B cell (primary cell): ENCODE measurements around the gene DERA. TPM values are rescaled to one million over a fixed set of nuclear protein-coding genes. Genes with fewer than 3 reads are reported as not detected.

Experiments used
- ATAC-seq: fragments of 200-7000 bp; cut with Tn5 transposase; one replicate; pipeline ENCODE4 v1.10.0; 2021; ENCODE audit warnings: low read depth, mild to moderate bottlenecking, moderate number of reproducible peaks, moderate library complexity
- CTCF ChIA-PET: fragments of 350-600 bp; sonication (Branson Sonifier 250); formaldehyde crosslinking; loops from one replicate; lab custom pipeline; 2021; ENCODE audit warnings: antibody characterized with exemption, inconsistent platforms; lab: Charles Lee
- POLR2A ChIA-PET: fragments of 350-600 bp; sonication (Branson Sonifier 250); formaldehyde crosslinking; loops from one replicate; lab custom pipeline; 2021; ENCODE audit warnings: antibody characterized with exemption; lab: Charles Lee
- DNase-seq: peaks from one replicate; pipeline ENCODE4 v3.0.0; 2013
- H2AFZ ChIP-seq: 2 replicates; pipeline ENCODE4 v1.6.1; 2012; ENCODE audit warnings: mild to moderate bottlenecking, low read depth, low read length; ENCODE audit not compliant: insufficient read depth, poor library complexity, severe bottlenecking
- H3K27ac ChIP-seq, 2 donors: 1 replicate in 1 of 2; 2 replicates in 1 of 2; pipeline ENCODE4 v1.5.1; 2012 to 2013; ENCODE audit warnings: low read length in 2 of 2, mild to moderate bottlenecking in 2 of 2, moderate library complexity in 1 of 2
- H3K27me3 ChIP-seq, 4 experiments: fragments of 200-600 bp in 1 of 4; sonication (generic) in 1 of 4; replicated peaks in 1 of 4; 1 replicate in 2 of 4; 2 replicates in 2 of 4; pipeline versions ENCODE4 v1.6.1 to v1.7.0; 2013 to 2016; ENCODE audit warnings: low read length in 3 of 4, mild to moderate bottlenecking in 2 of 4, mixed read lengths in 1 of 4, moderate library complexity in 1 of 4; ENCODE audit not compliant: insufficient read depth in 4 of 4, control insufficient read depth in 3 of 4; ENCODE audit errors: control extremely low read depth in 1 of 4
- H3K36me3 ChIP-seq, 2 experiments: replicated peaks in 1 of 2; 1 replicate in 1 of 2; 2 replicates in 1 of 2; pipeline versions ENCODE4 v1.6.1 to v1.7.1; 2013; ENCODE audit warnings: low read length in 1 of 2; ENCODE audit not compliant: insufficient read depth in 2 of 2, control insufficient read depth in 1 of 2; ENCODE audit errors: control extremely low read depth in 1 of 2, extremely low read depth in 1 of 2
- H3K4me1 ChIP-seq, 2 donors: fragments of 200-600 bp in 1 of 2; sonication (generic) in 1 of 2; 1 replicate in 1 of 2; 2 replicates in 1 of 2; pipeline versions ENCODE4 v1.5.1 to v1.6.1; 2013 to 2017; ENCODE audit warnings: low read length in 2 of 2; ENCODE audit not compliant: control insufficient read depth in 2 of 2, insufficient read depth in 2 of 2
- H3K4me2 ChIP-seq: replicated peaks from 2 replicates; pipeline ENCODE3; 2012; ENCODE audit warnings: mild to moderate bottlenecking, low read depth, low read length; ENCODE audit not compliant: poor library complexity, severe bottlenecking
- H3K4me3 ChIP-seq, 5 experiments: fragments of 200-600 bp in 1 of 5; sonication (generic) in 1 of 5; 1 replicate in 3 of 5; 2 replicates in 2 of 5; pipeline versions ENCODE4 v1.5.1 to v1.7.0; 2011 to 2016; ENCODE audit warnings: low read length in 4 of 5, mild to moderate bottlenecking in 4 of 5, low read depth in 2 of 5, control low read depth in 1 of 5, moderate library complexity in 1 of 5; ENCODE audit not compliant: insufficient read depth in 1 of 5; ENCODE audit errors: control extremely low read depth in 1 of 5, extremely low read depth in 1 of 5
- H3K79me2 ChIP-seq: fragments of 200-600 bp; sonication (generic); one replicate; pipeline ENCODE4 v1.6.0; 2016; ENCODE audit warnings: low read length; ENCODE audit not compliant: control insufficient read depth, insufficient read depth
- H3K9ac ChIP-seq: fragments of 200-600 bp; sonication (generic); 2 replicates; pipeline ENCODE4 v1.6.1; 2017; ENCODE audit warnings: mild to moderate bottlenecking, low read length, moderate library complexity
- H3K9me3 ChIP-seq, 3 donors: one replicate each; pipeline versions ENCODE4 v1.6.1 to v1.7.1; 2013; ENCODE audit warnings: low read length in 2 of 3; ENCODE audit not compliant: control insufficient read depth in 2 of 3, insufficient read depth in 1 of 3; ENCODE audit errors: control extremely low read depth in 1 of 3
- H4K20me1 ChIP-seq: 2 replicates; pipeline ENCODE4 v1.6.0; 2012; ENCODE audit warnings: mild to moderate bottlenecking, low read length; ENCODE audit not compliant: insufficient read depth, control insufficient read depth, poor library complexity, severe bottlenecking
- H3K27ac Mint-ChIP-seq: one replicate; pipeline ENCODE4 v1.8.0; 2021; ENCODE audit warnings: mixed read lengths
- H3K27me3 Mint-ChIP-seq: one replicate; pipeline ENCODE4 v1.8.0; 2021; ENCODE audit warnings: mixed read lengths
- H3K4me1 Mint-ChIP-seq: one replicate; pipeline ENCODE4 v1.8.0; 2021; ENCODE audit warnings: mixed read lengths
- H3K4me3 Mint-ChIP-seq: one replicate; pipeline ENCODE4 v1.8.0; 2021; ENCODE audit warnings: mixed read lengths
- H3K9me3 Mint-ChIP-seq: one replicate; pipeline ENCODE4 v1.8.0; 2022; ENCODE audit warnings: mixed read lengths; ENCODE audit not compliant: insufficient read depth
- CTCF ChIP-seq: fragments of 200-600 bp; IDR thresholded peaks from one replicate; pipeline ENCODE4 v1.8.0; 2022; ENCODE audit warnings: antibody characterized with exemption, mild to moderate bottlenecking
- EZH2 ChIP-seq: IDR thresholded peaks from 2 replicates; pipeline ENCODE4 v1.6.1; 2012; ENCODE audit warnings: borderline replicate concordance, low read depth, mild to moderate bottlenecking, moderate library complexity, low read length; ENCODE audit not compliant: insufficient read depth, poor library complexity, severe bottlenecking
- WGBS: methylation state at CpG from one replicate; pipeline ENCODE4 v1.1.5; 2013; ENCODE audit warnings: missing lambda C conversion rate; ENCODE audit not compliant: insufficient coverage; 5-methylcytosine and 5-hydroxymethylcytosine counted together
- intact Hi-C: fragments of 100-400 bp; cut with micrococcal nuclease; formaldehyde crosslinking; loops from one replicate; pipeline ENCODE4 v1.10.0; 2022
- polyA plus RNA-seq: library from polyadenylated mRNA; depleted of rRNA; stranded (reverse); fragments of >200 nt; gene quantifications from 2 replicates; pipeline ENCODE4 v1.2.3, GENCODE V29; 2012
- total RNA-seq, 2 donors: library from RNA; stranded (reverse); fragments of 120-200 nt in 1 of 2; gene quantifications; 1 replicate in 1 of 2; 2 replicates in 1 of 2; pipeline versions ENCODE4 v1.2.3 to v1.2.4, GENCODE V29; 2013 to 2022

The DERA gene
- total and polyA plus RNA-seq, 2 donors (not counting 1 experiment from before 2014, with no cell fraction given) = 9.4 to 20.5 TPM

GRCh38 chr12:15956010-15956409 is 44.9 kb downstream of the DERA start:
- no peak overlapping the region for H3K4me3 ChIP-seq
- H3K27ac Mint-ChIP-seq = no peak overlapping the region

More at GRCh38 chr12:15956010-15956409, 44.9 kb downstream of the DERA start:
- Histone ChIP-seq H3K27ac (no peak overlapping the region), H3K9ac (no peak overlapping the region), H3K27me3 (no peaks in the 10 kb centered on the region), H2AFZ (no peak overlapping the region), H3K4me1 (no peaks in the 10 kb centered on the region), H3K9me3 (no peaks in the 10 kb centered on the region), H3K79me2 (peaks cover 3% of the 10 kb centered on the region), H4K20me1 (peaks cover 16% of the 10 kb centered on the region), H3K4me2 (no peak overlapping the region), H3K36me3 (peaks cover 4 to 15% of the 10 kb centered on the region in 2 experiments)
- Mint-ChIP-seq H3K4me1 (peaks cover 2% of the 10 kb centered on the region), H3K9me3 (no peaks in the 10 kb centered on the region), H3K27me3 (no peaks in the 10 kb centered on the region), H3K4me3 (no peak overlapping the region)
- ATAC-seq = no peak
- ChIA-PET CTCF (no interaction called here), POLR2A (no interaction called here)
- WGBS = no CpG with 5 or more reads among the region's 1 CpG
- TF ChIP-seq CTCF (no peak), EZH2 (no peak)
- intact Hi-C loops = no loop called here
- no peak for DNase-seq
